Liver (tissue), 9 donors: Measurements from ENCODE around the gene ADAMTS7. TPM values are rescaled to one million over a fixed set of nuclear protein-coding genes. Genes with fewer than 3 reads are reported as not detected.
"Not testable (repeated sequence)": the region's sequence is repeated elsewhere in the genome, so short reads cannot be mapped to it uniquely, and the experiment has no call there.

Experiments used
- DNase-seq: peaks from one replicate; pipeline ENCODE4 v3.0.0-alpha.2; 2017; ENCODE audit warnings: low spot score
- H3K27ac ChIP-seq, 2 donors: one replicate each; pipeline ENCODE4 v1.7.0; 2013; ENCODE audit warnings: inconsistent platforms in 2 of 2, low read length in 2 of 2, control low read depth in 1 of 2, low read depth in 1 of 2, mild to moderate bottlenecking in 1 of 2
- H3K27me3 ChIP-seq, 4 donors: one replicate each; pipeline versions ENCODE4 v1.6.1 to v1.7.0; 2013; ENCODE audit warnings: low read length in 3 of 4, inconsistent platforms in 1 of 4, mild to moderate bottlenecking in 1 of 4, moderate library complexity in 1 of 4; ENCODE audit not compliant: control insufficient read depth in 4 of 4, insufficient read depth in 4 of 4
- H3K36me3 ChIP-seq, 4 donors: one replicate each; pipeline versions ENCODE4 v1.6.1 to v1.7.0; 2013; ENCODE audit warnings: low read length in 3 of 4, mild to moderate bottlenecking in 3 of 4, low read depth in 1 of 4, moderate library complexity in 1 of 4; ENCODE audit not compliant: control insufficient read depth in 4 of 4, insufficient read depth in 3 of 4
- H3K4me1 ChIP-seq, 4 donors: one replicate each; pipeline versions ENCODE4 v1.6.1 to v1.7.0; 2013; ENCODE audit warnings: low read length in 3 of 4, mild to moderate bottlenecking in 3 of 4, moderate library complexity in 1 of 4; ENCODE audit not compliant: control insufficient read depth in 4 of 4, insufficient read depth in 4 of 4
- H3K4me3 ChIP-seq, 3 donors: one replicate each; pipeline versions ENCODE4 v1.6.1 to v1.7.0; 2013; ENCODE audit warnings: low read length in 3 of 3, control low read depth in 1 of 3, low read depth in 1 of 3, mild to moderate bottlenecking in 1 of 3
- H3K9ac ChIP-seq, 2 donors: one replicate each; pipeline ENCODE4 v1.7.0; 2013; ENCODE audit warnings: low read length in 2 of 2, mild to moderate bottlenecking in 2 of 2, moderate library complexity in 2 of 2, control low read depth in 1 of 2, low read depth in 1 of 2
- H3K9me3 ChIP-seq, 4 donors: one replicate each; pipeline versions ENCODE4 v1.6.1 to v1.7.0; 2013; ENCODE audit warnings: low read length in 3 of 4; ENCODE audit not compliant: control insufficient read depth in 4 of 4
- CTCF ChIP-seq: fragments of 150-350 bp; IDR thresholded peaks from 2 replicates; pipeline ENCODE4 v1.5.1; 2017; ENCODE audit warnings: improper control_type of control experiment, low read depth, low read length; ENCODE audit not compliant: missing input control
- EGR1 ChIP-seq, 2 donors: IDR thresholded peaks; 2 replicates each; pipeline ENCODE4 v1.6.1; 2016 to 2018; ENCODE audit warnings: antibody characterized with exemption in 2 of 2, low read depth in 2 of 2
- FOXA1 ChIP-seq: IDR thresholded peaks from 2 replicates; pipeline ENCODE4 v1.6.1; 2016; ENCODE audit warnings: antibody characterized with exemption
- GABPA ChIP-seq, 2 donors: IDR thresholded peaks in 1 of 2; conservative IDR thresholded peaks in 1 of 2; 2 replicates each; pipeline ENCODE4 v1.6.1; 2016; ENCODE audit warnings: antibody characterized with exemption in 2 of 2, mild to moderate bottlenecking in 1 of 2, moderate library complexity in 1 of 2
- HNF4A ChIP-seq, 2 donors: conservative IDR thresholded peaks; 2 replicates each; pipeline ENCODE4 v1.6.1; 2016; ENCODE audit warnings: antibody characterized with exemption in 2 of 2, mild to moderate bottlenecking in 2 of 2
- HNF4G ChIP-seq: IDR thresholded peaks from 2 replicates; pipeline ENCODE4 v1.6.1; 2016; ENCODE audit warnings: antibody characterized with exemption
- JUND ChIP-seq, 2 donors: IDR thresholded peaks; 2 replicates each; pipeline ENCODE4 v1.6.1; 2016; ENCODE audit warnings: antibody characterized with exemption in 2 of 2
- NR2F2 ChIP-seq: IDR thresholded peaks from 2 replicates; pipeline ENCODE4 v1.6.1; 2016; ENCODE audit warnings: antibody characterized with exemption
- RAD21 ChIP-seq, 2 donors: IDR thresholded peaks; 2 replicates each; pipeline ENCODE4 v1.6.1; 2016; ENCODE audit warnings: antibody characterized with exemption in 2 of 2, mild to moderate bottlenecking in 2 of 2
- RXRA ChIP-seq, 2 donors: IDR thresholded peaks; 2 replicates each; pipeline ENCODE4 v1.6.1; 2017 to 2018; ENCODE audit warnings: antibody characterized with exemption in 2 of 2, mild to moderate bottlenecking in 1 of 2
- SP1 ChIP-seq: IDR thresholded peaks from 2 replicates; pipeline ENCODE4 v1.6.1; 2018; ENCODE audit warnings: antibody characterized with exemption, mild to moderate bottlenecking
- TAF1 ChIP-seq: conservative IDR thresholded peaks from 2 replicates; pipeline ENCODE4 v1.6.1; 2016; ENCODE audit warnings: antibody characterized with exemption, mild to moderate bottlenecking
- YY1 ChIP-seq: IDR thresholded peaks from 2 replicates; pipeline ENCODE4 v1.6.1; 2016; ENCODE audit warnings: antibody characterized with exemption, mild to moderate bottlenecking
- ZBTB33 ChIP-seq: IDR thresholded peaks from 2 replicates; pipeline ENCODE4 v1.6.1; 2016; ENCODE audit warnings: antibody characterized with exemption
- WGBS: extraction: QIAGEN DNeasy Blood & Tissue Kit; methylation state at CpG from one replicate; pipeline ENCODE4 v1.1.7; 2013; 5-methylcytosine and 5-hydroxymethylcytosine counted together
- polyA plus RNA-seq, 2 donors: library from polyadenylated mRNA; stranded (reverse) in 1 of 2; unstranded in 1 of 2; fragments of 200-250 nt in 1 of 2; fragments of >200 nt in 1 of 2; fragmentation: Nextera tagmentation in 1 of 2; extraction: Ambion mirVana in 1 of 2; gene quantifications; one replicate each; pipeline versions ENCODE4 v1.2.1 to v1.2.3, GENCODE V29; 2013 to 2015
- total RNA-seq, 2 donors: library from RNA; depleted of rRNA; stranded (reverse); fragments of >200 nt; gene quantifications; one replicate each; pipeline ENCODE4 v1.2.3, GENCODE V29; 2014
- TF ChIP-seq, protein P1 (sequence below): IDR thresholded peaks from 2 replicates; pipeline ENCODE4 v1.6.1; 2016; ENCODE audit warnings: antibody characterized with exemption
- TF ChIP-seq, protein P2 (sequence below): IDR thresholded peaks from 2 replicates; pipeline ENCODE4 v1.6.1; 2016; ENCODE audit warnings: antibody characterized with exemption
- TF ChIP-seq, protein P3 (sequence below): IDR thresholded peaks from 2 replicates; pipeline ENCODE4 v1.6.1; 2016; ENCODE audit warnings: antibody characterized with exemption, mild to moderate bottlenecking
- donor health status: healthy.
- donor health status: healthy.
- donor health status: healthy.
- donor health status: healthy.
- donor health status: healthy.

Gene ADAMTS7
- total and polyA plus RNA-seq, 4 donors = 0.13 to 2.4 (median 1.3) TPM

DNA sequence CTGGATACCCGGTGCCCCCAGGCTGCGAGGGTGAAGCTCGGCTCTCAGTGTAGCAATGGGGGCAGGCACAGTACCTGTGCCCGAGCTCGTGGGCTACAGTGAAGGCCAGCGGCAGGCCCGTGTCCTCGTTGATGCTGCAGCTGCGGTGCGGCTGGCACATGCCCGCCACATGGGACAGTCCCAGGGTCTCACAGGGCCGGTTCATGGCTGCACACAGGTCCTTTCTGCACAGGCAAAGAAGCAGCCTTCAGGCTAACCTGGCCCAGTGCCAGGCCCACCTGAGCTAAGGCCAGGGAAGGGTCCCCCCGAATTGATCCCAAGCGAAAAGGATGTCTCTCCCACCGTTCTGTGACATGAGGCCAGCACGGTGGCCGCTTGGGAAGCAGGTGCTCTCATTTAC lies 21.6 kb downstream of the ADAMTS7 start:
- H3K4me3 ChIP-seq = no peak overlapping the region
- WGBS = 91% methylated on average over 17 of the region's 17 CpGs
- H3K9me3 ChIP-seq = no peaks in the 10 kb centered on the region
- no peak overlapping the region for H3K27ac ChIP-seq
- H3K4me1 ChIP-seq = no peaks in the 10 kb centered on the region
- TF ChIP-seq CTCF = no peak
- TF ChIP-seq JUND (IDR thresholded peaks at IDR 0.05) = no peak
- TF ChIP-seq, protein P1, sequence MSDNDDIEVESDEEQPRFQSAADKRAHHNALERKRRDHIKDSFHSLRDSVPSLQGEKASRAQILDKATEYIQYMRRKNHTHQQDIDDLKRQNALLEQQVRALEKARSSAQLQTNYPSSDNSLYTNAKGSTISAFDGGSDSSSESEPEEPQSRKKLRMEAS = no peak
- no peak for TF ChIP-seq ZBTB33
- TF ChIP-seq HNF4G = no peak
- no peak for TF ChIP-seq FOXA1
- TF ChIP-seq TAF1 = no peak
- TF ChIP-seq RXRA (IDR thresholded peaks at IDR 0.05) = no peak
- TF ChIP-seq EGR1 (IDR thresholded peaks at IDR 0.05; ENCODE audit: low read depth in 2 of 2) = no peak
- no peak for TF ChIP-seq GABPA (IDR thresholded peaks at IDR 0.05 in 1 of 2, conservative IDR thresholded peaks at IDR 0.05 in 1 of 2)
- TF ChIP-seq YY1 = no peak
- TF ChIP-seq NR2F2 = no peak
- TF ChIP-seq HNF4A (conservative IDR thresholded peaks at IDR 0.05) = no peak
- TF ChIP-seq SP1 = no peak
- H3K36me3 ChIP-seq = peaks cover 0 to 1% (median 0%) of the 10 kb centered on the region in 4 donors
- no peaks in the 10 kb centered on the region for H3K27me3 ChIP-seq
- DNase-seq = no peak
- H3K9ac ChIP-seq = no peak overlapping the region

DNA sequence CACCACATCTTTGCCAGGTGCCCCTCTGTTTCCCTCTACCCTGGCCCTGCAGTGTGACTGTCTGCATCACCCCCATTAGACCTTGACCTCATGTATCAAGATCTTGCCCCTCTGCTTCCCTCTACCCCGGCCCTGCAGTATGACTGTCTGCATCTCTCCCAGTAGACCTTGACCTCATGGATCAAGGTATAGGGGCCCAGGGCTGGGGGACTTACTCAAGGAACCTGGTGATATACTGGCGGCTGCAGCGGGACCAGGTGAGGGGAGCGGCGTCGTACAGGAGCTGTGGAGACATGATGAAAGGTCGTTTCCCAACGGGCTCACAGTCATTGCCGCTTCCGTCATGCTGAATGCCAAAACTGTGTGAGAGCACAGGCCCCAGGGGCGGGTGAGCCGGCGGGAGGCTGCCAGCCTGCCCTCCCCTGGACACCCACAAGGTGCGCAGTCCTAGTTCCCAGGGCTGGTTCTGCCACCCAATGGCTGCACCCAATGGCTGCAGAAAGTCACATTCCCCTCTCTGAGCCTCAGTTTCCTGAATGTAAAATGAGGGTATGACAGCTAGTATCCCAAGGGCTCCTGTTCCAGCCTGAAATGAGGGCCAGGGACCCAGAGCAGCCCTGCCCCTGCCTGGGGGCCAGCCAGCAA lies 23.1 kb downstream of the ADAMTS7 start:
- H3K27me3 ChIP-seq = no peaks in the 10 kb centered on the region
- no peak for DNase-seq
- no peak overlapping the region for H3K27ac ChIP-seq
- TF ChIP-seq YY1 (no peak), EGR1 (IDR thresholded peaks at IDR 0.05; ENCODE audit: low read depth in 2 of 2) (no peak), JUND (IDR thresholded peaks at IDR 0.05) (no peak), HNF4G (no peak), SP1 (no peak), RAD21 (IDR thresholded peaks at IDR 0.05) (no peak), ZBTB33 (no peak), HNF4A (conservative IDR thresholded peaks at IDR 0.05) (no peak), FOXA1 (no peak), NR2F2 (no peak), RXRA (IDR thresholded peaks at IDR 0.05) (no peak)
- TF ChIP-seq, protein P2, sequence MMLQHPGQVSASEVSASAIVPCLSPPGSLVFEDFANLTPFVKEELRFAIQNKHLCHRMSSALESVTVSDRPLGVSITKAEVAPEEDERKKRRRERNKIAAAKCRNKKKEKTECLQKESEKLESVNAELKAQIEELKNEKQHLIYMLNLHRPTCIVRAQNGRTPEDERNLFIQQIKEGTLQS = no peak
- TF ChIP-seq, protein P3, sequence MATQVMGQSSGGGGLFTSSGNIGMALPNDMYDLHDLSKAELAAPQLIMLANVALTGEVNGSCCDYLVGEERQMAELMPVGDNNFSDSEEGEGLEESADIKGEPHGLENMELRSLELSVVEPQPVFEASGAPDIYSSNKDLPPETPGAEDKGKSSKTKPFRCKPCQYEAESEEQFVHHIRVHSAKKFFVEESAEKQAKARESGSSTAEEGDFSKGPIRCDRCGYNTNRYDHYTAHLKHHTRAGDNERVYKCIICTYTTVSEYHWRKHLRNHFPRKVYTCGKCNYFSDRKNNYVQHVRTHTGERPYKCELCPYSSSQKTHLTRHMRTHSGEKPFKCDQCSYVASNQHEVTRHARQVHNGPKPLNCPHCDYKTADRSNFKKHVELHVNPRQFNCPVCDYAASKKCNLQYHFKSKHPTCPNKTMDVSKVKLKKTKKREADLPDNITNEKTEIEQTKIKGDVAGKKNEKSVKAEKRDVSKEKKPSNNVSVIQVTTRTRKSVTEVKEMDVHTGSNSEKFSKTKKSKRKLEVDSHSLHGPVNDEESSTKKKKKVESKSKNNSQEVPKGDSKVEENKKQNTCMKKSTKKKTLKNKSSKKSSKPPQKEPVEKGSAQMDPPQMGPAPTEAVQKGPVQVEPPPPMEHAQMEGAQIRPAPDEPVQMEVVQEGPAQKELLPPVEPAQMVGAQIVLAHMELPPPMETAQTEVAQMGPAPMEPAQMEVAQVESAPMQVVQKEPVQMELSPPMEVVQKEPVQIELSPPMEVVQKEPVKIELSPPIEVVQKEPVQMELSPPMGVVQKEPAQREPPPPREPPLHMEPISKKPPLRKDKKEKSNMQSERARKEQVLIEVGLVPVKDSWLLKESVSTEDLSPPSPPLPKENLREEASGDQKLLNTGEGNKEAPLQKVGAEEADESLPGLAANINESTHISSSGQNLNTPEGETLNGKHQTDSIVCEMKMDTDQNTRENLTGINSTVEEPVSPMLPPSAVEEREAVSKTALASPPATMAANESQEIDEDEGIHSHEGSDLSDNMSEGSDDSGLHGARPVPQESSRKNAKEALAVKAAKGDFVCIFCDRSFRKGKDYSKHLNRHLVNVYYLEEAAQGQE = no peak
- TF ChIP-seq, protein P1 = no peak
- H3K4me3 ChIP-seq = no peak overlapping the region
- H3K36me3 ChIP-seq = no peaks in the 10 kb centered on the region
- H3K9ac ChIP-seq = no peak overlapping the region
- 91% methylated on average over 14 of the region's 14 CpGs for WGBS
- no peaks in the 10 kb centered on the region for H3K4me1 ChIP-seq
- no peaks in the 10 kb centered on the region for H3K9me3 ChIP-seq

GRCh38 chr15:78782402-78782801 lies 28.9 kb downstream of the ADAMTS7 start:
- DNase-seq, H3K4me1 ChIP-seq, H3K4me3 ChIP-seq, H3K27me3 ChIP-seq, H3K36me3 ChIP-seq, H3K27ac ChIP-seq, H3K9me3 ChIP-seq, H3K9ac ChIP-seq: not testable (repeated sequence)
- WGBS = 84% methylated on average over 2 of the region's 2 CpGs
